H1 (cell line): ENCODE measurements around the gene PTPRG. TPM values are rescaled to one million over a fixed set of nuclear protein-coding genes. Genes with fewer than 3 reads are reported as not detected.

Experiments
- CTCF ChIA-PET: fragments of 300-600 bp; sonication (Branson Sonifier 250); formaldehyde crosslinking; loops from one replicate; lab custom pipeline; 2021; ENCODE audit not compliant: partially characterized antibody; lab: Charles Lee
- POLR2A ChIA-PET: fragments of 300-600 bp; sonication (Branson Sonifier 250); formaldehyde crosslinking; loops from one replicate; lab custom pipeline; 2021; ENCODE audit warnings: inconsistent platforms; ENCODE audit not compliant: partially characterized antibody; lab: Charles Lee
- DNase-seq, 2 experiments: peaks; one replicate each; pipeline versions ENCODE4 v3.0.0 to v3.0.0-alpha.2; 2010 to 2022; ENCODE audit warnings: low spot score in 2 of 2, low read depth in 1 of 2, mixed read lengths in 1 of 2
- FAIRE-seq: peaks from 2 replicates; lab custom pipeline; 2011; peaks lifted over from hg19 to GRCh38; lab: Jason Lieb, UNC
- H2AFZ ChIP-seq: 2 replicates; pipeline ENCODE4 v1.8.1; 2012; ENCODE audit warnings: low read length, inconsistent platforms
- H2AK5ac ChIP-seq: 2 replicates; pipeline ENCODE4 v1.6.1; 2013; ENCODE audit warnings: low read depth, low read length
- H2BK120ac ChIP-seq: replicated peaks from 2 replicates; pipeline ENCODE3; 2013; ENCODE audit warnings: low read depth, low read length, inconsistent platforms
- H2BK12ac ChIP-seq: 2 replicates; pipeline ENCODE4 v1.6.1; 2013; ENCODE audit warnings: low read depth, low read length
- H2BK15ac ChIP-seq: 2 replicates; pipeline ENCODE4 v1.6.1; 2013; ENCODE audit warnings: low read length
- H2BK20ac ChIP-seq: 2 replicates; pipeline ENCODE4 v1.6.1; 2013; ENCODE audit warnings: low read length
- H2BK5ac ChIP-seq: 2 replicates; pipeline ENCODE4 v1.6.1; 2013; ENCODE audit warnings: low read depth, low read length
- H3K14ac ChIP-seq: 2 replicates; pipeline ENCODE4 v1.6.1; 2013; ENCODE audit warnings: inconsistent platforms; ENCODE audit not compliant: insufficient read length
- H3K18ac ChIP-seq: 2 replicates; pipeline ENCODE4 v1.6.1; 2013; ENCODE audit warnings: low read length; ENCODE audit errors: extremely low read depth
- H3K23ac ChIP-seq: 2 replicates; pipeline ENCODE4 v1.6.1; 2013; ENCODE audit warnings: inconsistent platforms; ENCODE audit not compliant: insufficient read length
- H3K23me2 ChIP-seq: 2 replicates; pipeline ENCODE4 v1.6.1; 2013; ENCODE audit warnings: low read depth, low read length
- H3K27ac ChIP-seq: 2 replicates; pipeline ENCODE4 v1.6.1; 2011; ENCODE audit warnings: low read depth, low read length, inconsistent platforms
- H3K27me3 ChIP-seq, 4 experiments: replicated peaks in 1 of 4; 1 replicate in 1 of 4; 2 replicates in 3 of 4; pipeline versions ENCODE4 v1.6.1 to v1.8.1; 2011 to 2013; ENCODE audit warnings: low read length in 3 of 4, mild to moderate bottlenecking in 3 of 4, inconsistent platforms in 2 of 4, mixed read lengths in 2 of 4, moderate library complexity in 1 of 4; ENCODE audit not compliant: control insufficient read depth in 3 of 4, insufficient read depth in 3 of 4; ENCODE audit errors: extremely low read depth in 1 of 4
- H3K36me3 ChIP-seq, 4 experiments: 2 replicates each; pipeline versions ENCODE4 v1.6.1 to v1.8.1; 2011 to 2013; ENCODE audit warnings: mild to moderate bottlenecking in 4 of 4, low read length in 3 of 4, moderate library complexity in 2 of 4, control low read depth in 1 of 4, inconsistent platforms in 1 of 4; ENCODE audit not compliant: insufficient read depth in 4 of 4, control insufficient read depth in 2 of 4
- H3K4ac ChIP-seq: replicated peaks from 2 replicates; pipeline ENCODE3; 2013; ENCODE audit warnings: low read length, low read depth, mixed read lengths, inconsistent platforms; ENCODE audit not compliant: insufficient read length
- H3K4me1 ChIP-seq, 4 experiments: replicated peaks in 1 of 4; 1 replicate in 1 of 4; 2 replicates in 3 of 4; pipeline versions ENCODE4 v1.6.1 to v1.8.1; 2011 to 2013; ENCODE audit warnings: low read length in 3 of 4, inconsistent platforms in 2 of 4, mixed read lengths in 1 of 4; ENCODE audit not compliant: insufficient read depth in 4 of 4, control insufficient read depth in 3 of 4
- H3K4me2 ChIP-seq, 2 experiments: 2 replicates each; pipeline versions ENCODE4 v1.6.1 to v1.8.1; 2011 to 2013; ENCODE audit warnings: low read depth in 2 of 2, low read length in 2 of 2, control low read depth in 1 of 2, inconsistent platforms in 1 of 2, mild to moderate bottlenecking in 1 of 2; ENCODE audit not compliant: insufficient read depth in 1 of 2
- H3K4me3 ChIP-seq, 4 experiments: fragments of 200-600, 300-600 bp in 1 of 4; sonication (generic), shearing (Covaris generic), sonication (Bioruptor Twin) in 1 of 4; 2 replicates each; pipeline versions ENCODE4 v1.5.1 to v1.8.1; 2011 to 2016; ENCODE audit warnings: low read length in 4 of 4, low read depth in 3 of 4, control low read depth in 2 of 4, inconsistent platforms in 2 of 4, mild to moderate bottlenecking in 2 of 4, mixed read lengths in 1 of 4, moderate library complexity in 1 of 4; ENCODE audit not compliant: insufficient read depth in 2 of 4; ENCODE audit errors: extremely low read depth in 1 of 4
- H3K56ac ChIP-seq: replicated peaks from 2 replicates; pipeline ENCODE3; 2013; ENCODE audit warnings: low read depth, mild to moderate bottlenecking, mixed read lengths, low read length, inconsistent platforms; ENCODE audit not compliant: insufficient read length
- H3K79me1 ChIP-seq: 2 replicates; pipeline ENCODE4 v1.6.1; 2013; ENCODE audit warnings: low read depth, low read length, control low read depth
- H3K79me2 ChIP-seq, 2 experiments: 2 replicates each; pipeline versions ENCODE4 v1.6.1 to v1.8.1; 2012 to 2013; ENCODE audit warnings: low read length in 2 of 2, mild to moderate bottlenecking in 2 of 2, inconsistent platforms in 1 of 2; ENCODE audit not compliant: insufficient read depth in 2 of 2, control insufficient read depth in 1 of 2
- H3K9ac ChIP-seq, 4 experiments: replicated peaks in 1 of 4; 1 replicate in 1 of 4; 2 replicates in 3 of 4; pipeline versions ENCODE4 v1.6.1 to v1.8.1; 2011 to 2013; ENCODE audit warnings: low read depth in 3 of 4, low read length in 3 of 4, control low read depth in 2 of 4, mild to moderate bottlenecking in 2 of 4, moderate library complexity in 2 of 4, inconsistent platforms in 1 of 4; ENCODE audit errors: extremely low read depth in 1 of 4
- H3K9me3 ChIP-seq, 2 experiments: 2 replicates each; pipeline versions ENCODE4 v1.6.1 to v1.8.1; 2012 to 2013; ENCODE audit warnings: mild to moderate bottlenecking in 2 of 2, moderate library complexity in 2 of 2, control low read depth in 1 of 2, inconsistent platforms in 1 of 2, low read depth in 1 of 2, low read length in 1 of 2, mixed read lengths in 1 of 2; ENCODE audit not compliant: insufficient read depth in 2 of 2
- H4K20me1 ChIP-seq, 2 experiments: replicated peaks in 1 of 2; 2 replicates each; pipeline versions ENCODE3 to v1.8.1; 2011 to 2013; ENCODE audit warnings: inconsistent platforms in 2 of 2, low read length in 2 of 2, mild to moderate bottlenecking in 1 of 2; ENCODE audit not compliant: insufficient read depth in 2 of 2, control insufficient read depth in 1 of 2
- H4K5ac ChIP-seq: 2 replicates; pipeline ENCODE4 v1.6.1; 2013; ENCODE audit warnings: low read length, low read depth, mixed read lengths, inconsistent platforms; ENCODE audit not compliant: insufficient read length
- H4K8ac ChIP-seq: 2 replicates; pipeline ENCODE4 v1.8.0; 2013; ENCODE audit warnings: mild to moderate bottlenecking, moderate library complexity, low read length, inconsistent platforms; ENCODE audit not compliant: insufficient read depth; ENCODE audit errors: extremely low read depth
- H4K91ac ChIP-seq: replicated peaks from 2 replicates; pipeline ENCODE3; 2013; ENCODE audit warnings: low read length, mixed read lengths, inconsistent platforms; ENCODE audit not compliant: insufficient read length
- E2F6 ChIP-seq: IDR thresholded peaks from 2 replicates; pipeline ENCODE4 v1.6.1; 2012; ENCODE audit warnings: inconsistent platforms
- HDAC6 ChIP-seq: IDR thresholded peaks from one replicate; pipeline ENCODE4 v1.7.1; 2012; ENCODE audit warnings: low read depth, mild to moderate bottlenecking, inconsistent platforms, low read length, moderate library complexity
- POLR2AphosphoS5 ChIP-seq: IDR thresholded peaks from 2 replicates; pipeline ENCODE4 v1.6.1; 2011; ENCODE audit warnings: low read depth, low read length
- RAD21 ChIP-seq, 2 experiments: IDR thresholded peaks in 1 of 2; conservative IDR thresholded peaks in 1 of 2; 2 replicates each; pipeline ENCODE4 v1.6.1; 2011; ENCODE audit warnings: low read depth in 2 of 2, low read length in 2 of 2, improper control_type of control experiment in 1 of 2, inconsistent platforms in 1 of 2, mild to moderate bottlenecking in 1 of 2, moderate library complexity in 1 of 2
- RXRA ChIP-seq: IDR thresholded peaks from 2 replicates; pipeline ENCODE4 v1.6.1; 2011; ENCODE audit warnings: low read depth, mild to moderate bottlenecking, low read length, moderate library complexity; ENCODE audit not compliant: insufficient read depth
- SP1 ChIP-seq: IDR thresholded peaks from 2 replicates; pipeline ENCODE4 v1.6.1; 2011; ENCODE audit warnings: low read depth, low read length
- TBP ChIP-seq: IDR thresholded peaks from 2 replicates; pipeline ENCODE4 v1.6.1; 2011; ENCODE audit warnings: low read depth, low read length, improper control_type of control experiment
- YY1 ChIP-seq: IDR thresholded peaks from 2 replicates; pipeline ENCODE4 v1.6.1; 2011; ENCODE audit warnings: low read depth, mild to moderate bottlenecking, low read length
- ZNF274 ChIP-seq: IDR thresholded peaks from 2 replicates; pipeline ENCODE4 v1.7.0; 2012; ENCODE audit warnings: low read length, borderline replicate concordance; ENCODE audit errors: extremely low read depth
- WGBS, 2 experiments: shearing (Covaris generic) in 1 of 2; methylation state at CpG; one replicate each; pipeline versions ENCODE4 v1.1.6 to v1.1.7; 2013 to 2015; ENCODE audit warnings: low lambda C conversion rate in 2 of 2, mixed read lengths in 2 of 2, inconsistent platforms in 1 of 2, low coverage in 1 of 2, missing lambda C conversion rate in 1 of 2; ENCODE audit not compliant: insufficient replicate concordance in 2 of 2, insufficient coverage in 1 of 2, insufficient read length in 1 of 2; ENCODE audit errors: extremely low coverage in 1 of 2, missing lambda C conversion rate in 1 of 2; 5-methylcytosine and 5-hydroxymethylcytosine counted together
- polyA plus RNA-seq, 7 experiments: library from polyadenylated mRNA; depleted of rRNA in 3 of 7; stranded (reverse) in 5 of 7; unstranded in 2 of 7; fragments of >200 nt in 5 of 7; fragments of 200-250 nt in 2 of 7; gene quantifications; 1 replicate in 5 of 7; 2 replicates in 1 of 7; 4 replicates in 1 of 7; pipeline versions ENCODE4 v1.2.1 to v1.2.3, GENCODE V29; 2011 to 2013; ENCODE audit warnings: missing spikeins in 2 of 7, mixed read lengths in 2 of 7
- total RNA-seq: library from RNA; stranded (reverse); fragmentation: NEBNext Ultra II Directional; extraction: Animal tissue kit (Norgen Biotek cat#: 25700); gene quantifications from 2 replicates; pipeline ENCODE4 v1.2.1, GENCODE V29; 2021
- TF ChIP-seq, protein P1 (sequence below): IDR thresholded peaks from 2 replicates; pipeline ENCODE4 v1.6.1; 2011; ENCODE audit warnings: low read depth, mild to moderate bottlenecking, low read length; ENCODE audit not compliant: insufficient read depth

PTPRG gene
- total and polyA plus RNA-seq, 2 of the 8 experiments (the other 6 are each of a cell fraction or from before 2014, with no cell fraction given) = 23.3 to 96.2 TPM

- Histone ChIP-seq H4K8ac (no peak overlapping the region), H3K9ac (no peak overlapping the region), H4K5ac (no peak overlapping the region), H2BK15ac (no peak overlapping the region), H2BK5ac (no peak overlapping the region), H3K4me2 (no peak overlapping the region), H3K14ac (no peak overlapping the region), H3K18ac (no peak overlapping the region), H3K27me3 (no peaks in the 10 kb centered on the region), H2AFZ (no peak overlapping the region), H2BK12ac (no peak overlapping the region), H3K23ac (no peak overlapping the region), H3K79me1 (peaks cover 10% of the 10 kb centered on the region), H3K27ac (no peak overlapping the region), H3K23me2 (no peaks in the 10 kb centered on the region; the same call in 1 of the 2 replicates), H3K79me2 (peaks cover 4 to 96% of the 10 kb centered on the region in 2 experiments; a peak in 3 of 4 replicates), H3K4me1 (peaks cover 2 to 12% (median 3%) of the 10 kb centered on the region in 4 experiments; a peak in 6 of 7 replicates), H3K4me3 (no peak overlapping the region), H2BK120ac (no peak overlapping the region), H2AK5ac (no peak overlapping the region), H3K36me3 (no peaks in the 10 kb centered on the region), H4K20me1 (peaks cover 7% of the 10 kb centered on the region in 2 experiments), H3K4ac (no peak overlapping the region), H2BK20ac (no peak overlapping the region), H4K91ac (no peak overlapping the region), H3K56ac (no peak overlapping the region), H3K9me3 (no peaks in the 10 kb centered on the region)
- whole genome bisulfite sequencing, 2 experiments = 89% methylated on average over 3 of the region's 3 CpGs; no CpG with 5 or more reads in 1 of the 2 experiments
- DNase-seq = no peak
- ChIA-PET CTCF (no interaction called here), POLR2A (interaction anchor here (0.9 to 1.5 kb wide), 3 partner anchors 35 to 220 kb away, joined by 3 to 5 read pairs (median 4); partner anchors contain the start of gene PTPRG)
- no peak for FAIRE-seq
- TF ChIP-seq POLR2AphosphoS5 = no peak
- no peak for TF ChIP-seq RXRA
- no peak for TF ChIP-seq RAD21 (IDR thresholded peaks at IDR 0.05 in 1 of 2, conservative IDR thresholded peaks at IDR 0.05 in 1 of 2; ENCODE audit: low read depth in 2 of 2, low read length in 2 of 2)
- TF ChIP-seq YY1 = no peak
- no peak for TF ChIP-seq E2F6
- no peak for TF ChIP-seq HDAC6
- TF ChIP-seq ZNF274 = no peak
- TF ChIP-seq, protein P1, sequence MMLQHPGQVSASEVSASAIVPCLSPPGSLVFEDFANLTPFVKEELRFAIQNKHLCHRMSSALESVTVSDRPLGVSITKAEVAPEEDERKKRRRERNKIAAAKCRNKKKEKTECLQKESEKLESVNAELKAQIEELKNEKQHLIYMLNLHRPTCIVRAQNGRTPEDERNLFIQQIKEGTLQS = no peak
- no peak for TF ChIP-seq SP1
- no peak for TF ChIP-seq TBP
Observed at GRCh38 chr3:61780455-61781228, 219.3 kb downstream of the PTPRG start.
